ENCODE measurements around the gene DOCK11. TPM values are rescaled to one million over a fixed set of nuclear protein-coding genes. Genes with fewer than 3 reads are reported as not detected.
"Not testable (repeated sequence)": the region's sequence is repeated elsewhere in the genome, so short reads cannot be mapped to it uniquely, and the experiment has no call there.

Gene DOCK11
- total RNA-seq, 1 experiment from 2014 or later = 14.8 TPM

- Histone ChIP-seq H3K27ac (no peak overlapping the region), H3K27me3 (replicated peaks) (no peaks in the 10 kb centered on the region), H3K36me3 (no peaks in the 10 kb centered on the region), H3K9me3 (replicated peaks) (no peaks in the 10 kb centered on the region), H3K4me3 (no peak overlapping the region), H3K4me1 (replicated peaks) (no peaks in the 10 kb centered on the region)
- DNase-seq (ENCODE audit: low read depth in 1 of 2, low spot score in 2 of 2) = no peak
Observed at GRCh38 chrX:118553042-118553710, 57.6 kb downstream of the DOCK11 start.

DNA sequence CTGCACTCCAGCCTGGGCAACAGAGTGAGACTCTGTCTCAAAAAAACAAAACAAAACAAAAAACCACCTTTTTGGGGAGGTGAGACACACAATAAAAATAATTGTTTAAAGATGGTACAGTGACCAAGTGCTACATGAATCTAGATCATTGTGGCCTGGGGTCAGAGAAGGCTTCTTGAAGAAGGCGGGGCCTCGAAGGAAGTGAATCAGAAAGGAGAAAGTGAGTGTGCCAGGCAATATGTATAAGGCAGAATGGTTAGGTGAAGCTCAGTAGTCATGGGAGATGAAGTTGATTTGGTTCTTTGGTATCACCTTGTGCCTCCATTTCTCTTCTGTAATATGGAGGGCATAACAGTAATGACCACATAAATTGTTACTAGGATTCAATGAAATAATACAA is 58.9 kb downstream of the DOCK11 start:
- Histone ChIP-seq H3K27ac (no peak overlapping the region), H3K4me3 (no peak overlapping the region), H3K9me3 (replicated peaks) (no peaks in the 10 kb centered on the region), H3K27me3 (replicated peaks) (no peaks in the 10 kb centered on the region), H3K36me3 (no peaks in the 10 kb centered on the region), H3K4me1 (replicated peaks) (no peaks in the 10 kb centered on the region)
- no peak for DNase-seq (ENCODE audit: low read depth in 1 of 2, low spot score in 2 of 2)

GRCh38 chrX:118558926-118559325 is 63.3 kb downstream of the DOCK11 start:
- Histone ChIP-seq H3K9me3 (replicated peaks) (no peaks in the 10 kb centered on the region), H3K4me3 (no peak overlapping the region), H3K27ac (no peak overlapping the region), H3K27me3 (replicated peaks) (no peaks in the 10 kb centered on the region), H3K36me3 (no peaks in the 10 kb centered on the region), H3K4me1 (replicated peaks) (no peaks in the 10 kb centered on the region)
- DNase-seq (ENCODE audit: low read depth in 1 of 2, low spot score in 2 of 2) = no peak

GRCh38 chrX:118560489-118560888 is 64.9 kb downstream of the DOCK11 start:
- H3K27ac ChIP-seq = no peak overlapping the region
- H3K4me1 ChIP-seq (replicated peaks) = no peaks in the 10 kb centered on the region
- H3K9me3 ChIP-seq (replicated peaks) = no peaks in the 10 kb centered on the region
- no peak for DNase-seq (ENCODE audit: low read depth in 1 of 2, low spot score in 2 of 2)
- H3K4me3 ChIP-seq = no peak overlapping the region
- H3K27me3 ChIP-seq (replicated peaks) = no peaks in the 10 kb centered on the region
- no peaks in the 10 kb centered on the region for H3K36me3 ChIP-seq

GRCh38 chrX:118562582-118563164 is 67.1 kb downstream of the DOCK11 start:
- no peaks in the 10 kb centered on the region for H3K4me1 ChIP-seq (replicated peaks)
- no peak for DNase-seq (ENCODE audit: low read depth in 1 of 2, low spot score in 2 of 2)
- H3K27ac ChIP-seq = no peak overlapping the region
- no peaks in the 10 kb centered on the region for H3K27me3 ChIP-seq (replicated peaks)
- no peaks in the 10 kb centered on the region for H3K36me3 ChIP-seq
- H3K4me3 ChIP-seq = no peak overlapping the region
- H3K9me3 ChIP-seq (replicated peaks) = no peaks in the 10 kb centered on the region

DNA sequence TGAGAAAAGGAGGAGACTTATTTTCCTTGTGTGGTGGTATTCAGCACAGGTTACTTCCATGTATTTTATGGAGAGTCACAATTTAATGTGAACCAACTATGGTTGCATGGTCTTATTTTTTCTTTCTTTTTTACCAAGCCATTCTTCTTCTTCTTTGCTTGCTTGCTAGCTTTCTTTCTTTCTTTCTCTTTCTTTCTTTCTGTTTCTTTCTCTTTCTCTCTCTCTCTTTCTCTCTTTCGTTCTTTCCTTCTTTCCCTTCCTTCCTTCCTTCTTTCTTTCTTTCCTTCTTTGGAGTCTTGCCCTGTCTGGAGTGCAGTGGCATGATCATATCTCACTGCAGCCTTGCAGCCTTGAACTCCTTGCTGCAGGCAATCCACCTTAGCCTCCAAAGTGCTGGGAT is 68.9 kb downstream of the DOCK11 start:
- H3K36me3 ChIP-seq = no peaks in the 10 kb centered on the region
- no peak overlapping the region for H3K27ac ChIP-seq
- H3K27me3 ChIP-seq (replicated peaks) = no peaks in the 10 kb centered on the region
- no peaks in the 10 kb centered on the region for H3K9me3 ChIP-seq (replicated peaks)
- H3K4me1 ChIP-seq (replicated peaks) = no peaks in the 10 kb centered on the region
- no peak overlapping the region for H3K4me3 ChIP-seq
- no peak for DNase-seq (ENCODE audit: low read depth in 1 of 2, low spot score in 2 of 2)

DNA sequence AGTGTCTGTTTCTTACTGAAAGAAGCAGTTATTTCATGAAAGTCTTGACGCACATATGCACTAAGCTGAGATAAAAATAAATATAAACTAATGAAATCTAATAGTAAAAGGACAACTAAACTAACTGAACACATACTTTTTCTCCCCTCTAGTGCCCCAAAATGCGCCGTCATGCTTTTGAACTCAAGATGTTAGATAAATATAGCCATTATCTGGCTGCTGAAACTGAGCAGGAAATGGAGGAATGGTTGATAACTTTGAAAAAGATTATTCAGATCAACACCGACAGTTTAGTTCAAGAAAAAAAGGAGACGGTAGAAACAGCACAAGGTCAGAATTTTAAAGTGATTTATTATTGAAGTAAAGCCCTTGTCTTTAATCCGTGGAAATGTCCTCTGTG is 70.2 kb downstream of the DOCK11 start:
- DNase-seq (ENCODE audit: low read depth in 1 of 2, low spot score in 2 of 2) = no peak
- Histone ChIP-seq H3K4me3 (no peak overlapping the region), H3K27ac (no peak overlapping the region), H3K9me3 (replicated peaks) (no peaks in the 10 kb centered on the region), H3K4me1 (replicated peaks) (no peaks in the 10 kb centered on the region), H3K36me3 (no peaks in the 10 kb centered on the region), H3K27me3 (replicated peaks) (no peaks in the 10 kb centered on the region)

DNA sequence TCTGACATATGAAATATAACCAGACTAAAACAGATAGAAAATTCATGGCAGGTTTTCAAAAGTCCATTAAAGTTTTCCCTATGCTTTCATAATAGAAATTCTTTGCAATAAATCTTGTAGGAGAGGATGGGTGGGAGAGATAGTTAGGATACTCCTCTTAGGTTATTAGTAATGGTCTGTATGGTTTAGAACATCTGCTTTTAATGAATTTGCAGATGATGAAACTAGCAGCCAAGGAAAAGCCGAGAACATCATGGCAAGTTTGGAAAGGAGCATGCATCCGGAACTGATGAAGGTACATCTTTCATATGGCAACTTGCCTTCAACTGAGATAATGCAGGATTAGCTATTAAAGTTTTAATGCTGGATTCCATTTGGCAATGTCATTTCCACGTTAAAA is 70.7 kb downstream of the DOCK11 start:
- no peaks in the 10 kb centered on the region for H3K36me3 ChIP-seq
- no peaks in the 10 kb centered on the region for H3K9me3 ChIP-seq (replicated peaks)
- no peak overlapping the region for H3K27ac ChIP-seq
- H3K4me3 ChIP-seq = no peak overlapping the region
- no peaks in the 10 kb centered on the region for H3K27me3 ChIP-seq (replicated peaks)
- no peak for DNase-seq (ENCODE audit: low read depth in 1 of 2, low spot score in 2 of 2)
- no peaks in the 10 kb centered on the region for H3K4me1 ChIP-seq (replicated peaks)

DNA sequence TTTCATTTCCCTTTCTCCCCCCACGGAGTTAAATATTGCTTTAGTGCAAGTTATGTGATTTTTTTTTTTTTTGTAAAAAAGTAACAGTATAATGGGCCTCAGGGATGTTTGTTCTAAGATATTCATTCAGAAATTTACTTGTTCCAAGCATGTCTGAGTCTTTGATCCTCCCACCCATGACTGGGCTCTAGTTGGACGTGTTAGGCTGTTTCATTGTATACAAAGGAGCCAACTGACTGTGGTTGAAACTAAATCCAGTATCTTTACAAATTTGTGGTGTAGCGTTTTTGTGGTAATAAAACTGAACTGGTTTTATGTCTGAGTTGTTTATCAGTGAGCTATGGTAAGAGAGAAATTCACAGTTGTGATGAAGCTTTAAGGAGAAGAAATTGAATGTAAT is 74.1 kb downstream of the DOCK11 start:
- H3K27me3 ChIP-seq (replicated peaks) = no peaks in the 10 kb centered on the region
- H3K4me1 ChIP-seq (replicated peaks) = no peaks in the 10 kb centered on the region
- no peaks in the 10 kb centered on the region for H3K36me3 ChIP-seq
- DNase-seq (ENCODE audit: low read depth in 1 of 2, low spot score in 2 of 2) = no peak
- H3K4me3 ChIP-seq = no peak overlapping the region
- no peak overlapping the region for H3K27ac ChIP-seq
- no peaks in the 10 kb centered on the region for H3K9me3 ChIP-seq (replicated peaks)

DNA sequence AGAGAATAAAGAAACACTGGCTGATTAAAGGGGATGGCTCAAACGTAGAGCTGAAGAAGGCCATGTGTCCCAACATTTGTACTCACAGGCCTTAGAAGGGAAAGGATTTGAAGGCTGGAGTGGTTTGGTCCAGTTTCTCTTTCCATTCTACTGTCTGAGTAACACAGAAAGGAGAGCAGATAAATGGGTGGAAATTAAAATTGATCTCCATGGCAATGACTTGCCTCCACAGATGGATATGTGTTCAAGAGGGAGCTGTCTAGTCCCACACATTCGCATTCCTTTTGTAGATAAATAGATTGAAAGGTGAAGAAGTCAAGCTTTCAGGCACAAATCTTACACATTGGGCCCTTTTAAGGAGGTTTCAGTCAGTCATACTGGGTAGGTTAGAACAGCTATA is 74.6 kb downstream of the DOCK11 start:
- DNase-seq (ENCODE audit: low read depth in 1 of 2, low spot score in 2 of 2) = no peak
- Histone ChIP-seq H3K9me3 (replicated peaks) (no peaks in the 10 kb centered on the region), H3K36me3 (no peaks in the 10 kb centered on the region)

GRCh38 chrX:118571836-118572235 is 76.2 kb downstream of the DOCK11 start:
- DNase-seq (ENCODE audit: low read depth in 1 of 2, low spot score in 2 of 2) = no peak
- no peak overlapping the region for H3K27ac ChIP-seq
- no peaks in the 10 kb centered on the region for H3K9me3 ChIP-seq (replicated peaks)
- H3K4me1 ChIP-seq (replicated peaks) = no peaks in the 10 kb centered on the region
- no peaks in the 10 kb centered on the region for H3K27me3 ChIP-seq (replicated peaks)
- no peak overlapping the region for H3K4me3 ChIP-seq
- H3K36me3 ChIP-seq = no peaks in the 10 kb centered on the region

More for the DNA sequence above, 74.6 kb downstream of the DOCK11 start:
- Histone ChIP-seq H3K27ac (no peak overlapping the region), H3K4me1 (replicated peaks) (no peaks in the 10 kb centered on the region), H3K27me3 (replicated peaks) (no peaks in the 10 kb centered on the region), H3K4me3 (no peak overlapping the region)

DNA sequence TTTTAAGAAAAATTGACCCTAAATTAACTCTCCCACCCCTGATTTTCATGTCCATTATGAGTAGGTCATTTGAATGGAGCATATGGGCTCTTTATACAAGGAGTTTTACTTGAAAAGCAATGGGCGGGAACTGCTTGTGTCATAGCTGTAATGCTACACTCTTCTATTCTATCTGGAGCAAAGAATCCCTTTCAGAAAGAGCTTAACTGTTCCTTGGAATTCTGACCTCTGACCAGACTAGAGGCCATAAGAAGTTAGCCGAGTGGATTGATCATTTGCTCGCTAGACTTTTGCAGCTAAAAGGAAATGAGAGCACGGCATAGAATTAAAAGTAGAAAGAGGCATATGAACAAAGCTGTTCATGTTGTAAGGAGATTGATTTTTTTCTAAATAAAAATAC is 79.1 kb downstream of the DOCK11 start:
- DNase-seq (ENCODE audit: low read depth in 1 of 2, low spot score in 2 of 2) = no peak
- H3K27me3 ChIP-seq (replicated peaks) = no peaks in the 10 kb centered on the region
- H3K36me3 ChIP-seq = no peaks in the 10 kb centered on the region
- H3K4me1 ChIP-seq (replicated peaks) = no peaks in the 10 kb centered on the region
- no peak overlapping the region for H3K4me3 ChIP-seq
- H3K27ac ChIP-seq = no peak overlapping the region
- no peaks in the 10 kb centered on the region for H3K9me3 ChIP-seq (replicated peaks)

DNA sequence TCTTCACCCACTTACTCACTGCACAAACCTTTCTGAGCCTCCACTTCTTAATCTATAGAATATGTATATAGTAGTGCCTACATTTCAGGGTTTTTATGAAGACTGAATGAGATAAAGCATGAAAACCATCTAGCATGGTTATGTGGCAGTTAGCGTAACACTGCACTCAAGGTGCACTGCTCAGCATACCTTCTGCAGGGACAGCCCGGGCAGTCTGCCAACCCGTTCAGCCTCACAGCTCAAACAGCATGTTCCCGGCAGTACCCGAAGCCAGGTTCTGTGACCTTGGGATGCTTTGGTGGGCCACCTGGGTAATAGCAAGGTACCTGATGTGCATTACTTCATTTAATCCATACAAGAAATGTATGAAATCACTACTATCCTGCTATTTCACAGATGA is 81.4 kb downstream of the DOCK11 start:
- Histone ChIP-seq H3K4me1 (replicated peaks) (no peaks in the 10 kb centered on the region), H3K9me3 (replicated peaks) (no peaks in the 10 kb centered on the region), H3K27ac (no peak overlapping the region), H3K27me3 (replicated peaks) (no peaks in the 10 kb centered on the region), H3K4me3 (no peak overlapping the region), H3K36me3 (no peaks in the 10 kb centered on the region)
- DNase-seq (ENCODE audit: low read depth in 1 of 2, low spot score in 2 of 2) = no peak

DNA sequence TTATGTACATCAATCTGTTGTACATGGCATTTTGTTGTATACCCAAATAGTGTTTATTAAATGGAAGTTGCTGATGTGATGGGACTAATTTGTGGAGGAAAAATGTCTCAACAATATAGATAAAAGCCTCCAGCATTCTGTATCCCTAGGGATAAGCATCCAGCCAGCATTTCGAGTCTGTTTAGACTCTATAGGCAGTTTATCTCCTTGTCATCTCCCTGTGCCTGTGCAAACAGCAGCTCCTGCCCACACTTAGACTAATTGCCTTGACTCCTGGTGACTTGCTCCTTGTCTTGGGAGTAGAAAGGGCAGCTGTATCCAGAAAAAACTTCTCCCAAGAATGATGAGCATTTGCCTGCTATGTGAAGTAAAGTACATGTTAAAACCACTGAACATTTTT is 83.8 kb downstream of the DOCK11 start:
- no peak for DNase-seq (ENCODE audit: low read depth in 1 of 2, low spot score in 2 of 2)
- Histone ChIP-seq H3K4me3 (no peak overlapping the region), H3K4me1 (replicated peaks) (no peaks in the 10 kb centered on the region), H3K27me3 (replicated peaks) (no peaks in the 10 kb centered on the region), H3K36me3 (no peaks in the 10 kb centered on the region), H3K9me3 (replicated peaks) (no peaks in the 10 kb centered on the region), H3K27ac (no peak overlapping the region)

DNA sequence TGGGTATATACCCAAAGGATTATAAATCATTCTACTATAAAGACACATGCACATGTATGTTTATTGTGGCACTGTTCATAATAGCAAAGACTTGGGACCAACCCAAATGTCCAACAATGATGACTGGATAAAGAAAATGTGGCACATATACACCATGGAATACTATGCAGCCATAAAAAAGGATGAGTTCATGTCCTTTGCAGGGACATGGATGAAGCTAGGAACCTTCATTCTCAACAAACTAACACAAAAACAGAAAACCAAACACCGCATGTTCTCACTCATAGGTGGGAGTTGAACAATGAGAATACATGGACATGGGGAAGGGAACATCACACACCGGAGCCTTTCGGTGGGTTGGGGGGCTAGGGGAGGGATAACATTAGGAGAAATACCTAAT is 87.3 kb downstream of the DOCK11 start:
- H3K27ac ChIP-seq; H3K9me3 ChIP-seq (replicated peaks); DNase-seq (ENCODE audit: low read depth in 1 of 2, low spot score in 2 of 2): not testable (repeated sequence)

More for the DNA sequence above, 87.3 kb downstream of the DOCK11 start:
- not testable (repeated sequence) for H3K27me3 ChIP-seq (replicated peaks); H3K4me1 ChIP-seq (replicated peaks); H3K4me3 ChIP-seq; H3K36me3 ChIP-seq

Data from SJSA1 (cell line).